ENCODE data around the gene PRDM1.

- TF ChIP-seq POLR2AphosphoS5 (IDR thresholded peaks at IDR 0.05; ENCODE audit: borderline replicate concordance, low read depth, low read length) (no peak), EZH2 (IDR thresholded peaks at IDR 0.05) (no peak), FOXP2 (optimal IDR thresholded peaks at IDR 0.05; ENCODE audit: control extremely low read depth, extremely low read length, insufficient read depth) (no peak)
Observed at GRCh38 chr6:106134906-106135634, 48.9 kb downstream of the PRDM1 start.
